K562 (cell line): ENCODE data around the gene SOHLH2. TPM values are rescaled to one million over a fixed set of nuclear protein-coding genes. Genes with fewer than 3 reads are reported as not detected.

Source experiments
- ATAC-seq: fragments of 200-7000 bp; cut with Tn5 transposase; 3 replicates; pipeline ENCODE4 v1.9.1; 2020; ENCODE audit warnings: moderate library complexity
- BruUV-seq: library from RNA; stranded (reverse); fragments of 400-500 nt; replicated peaks from 2 replicates; lab custom pipeline; 2021; lab: Mats Ljungman, UMichigan
- CTCF ChIA-PET: fragments of 300-600 bp; formaldehyde crosslinking; extraction: SDS; loops from one replicate; lab custom pipeline; 2021; ENCODE audit warnings: low intra/inter-chr PET ratio; lab: Yijun Ruan, JAX
- POLR2A ChIA-PET: fragments of 300-600, 350-650 bp; sonication (Branson Sonifier 250); formaldehyde crosslinking; extraction: SDS; loops from one replicate; lab custom pipeline; 2021; ENCODE audit warnings: antibody characterized with exemption, inconsistent platforms; lab: Yijun Ruan, JAX
- DNase-seq, 4 experiments: peaks; one replicate each; pipeline versions ENCODE4 v3.0.0 to v3.0.0-alpha.2; 2011 to 2018; ENCODE audit warnings: low spot score in 3 of 4, mixed read lengths in 3 of 4; ENCODE audit errors: extremely low read depth in 1 of 4
- FAIRE-seq: peaks from 2 replicates; lab custom pipeline; 2011; peaks lifted over from hg19 to GRCh38; lab: Jason Lieb, UNC
- H2AFZ ChIP-seq: 2 replicates; pipeline ENCODE4 v1.6.0; 2011; ENCODE audit warnings: low read depth, low read length, control low read depth, inconsistent platforms
- H3K27ac ChIP-seq: fragments of 200-600 bp; 3 replicates; pipeline ENCODE4 v1.8.0; 2011; ENCODE audit warnings: low read depth, mild to moderate bottlenecking, control low read depth, inconsistent platforms, low read length, moderate library complexity, mixed read lengths; ENCODE audit errors: extremely low read depth
- H3K27me3 ChIP-seq, 2 experiments: fragments of 300-600 bp in 1 of 2; 2 replicates in 1 of 2; 3 replicates in 1 of 2; pipeline versions ENCODE4 v1.6.0 to v1.8.0; 2011; ENCODE audit warnings: inconsistent platforms in 2 of 2, low read length in 2 of 2, mild to moderate bottlenecking in 1 of 2, mixed read lengths in 1 of 2, moderate library complexity in 1 of 2; ENCODE audit not compliant: control insufficient read depth in 2 of 2, insufficient read depth in 2 of 2
- H3K36me3 ChIP-seq: fragments of 300-600 bp; 3 replicates; pipeline ENCODE4 v1.8.0; 2011; ENCODE audit warnings: mild to moderate bottlenecking, low read length, inconsistent platforms; ENCODE audit not compliant: control insufficient read depth, insufficient read depth
- H3K4me1 ChIP-seq, 2 experiments: fragments of 200-600 bp in 1 of 2; replicated peaks in 1 of 2; 2 replicates in 1 of 2; 3 replicates in 1 of 2; pipeline versions ENCODE4 v1.5.1 to v1.8.0; 2011; ENCODE audit warnings: inconsistent platforms in 2 of 2, low read length in 2 of 2, mild to moderate bottlenecking in 1 of 2, mixed read lengths in 1 of 2, moderate library complexity in 1 of 2; ENCODE audit not compliant: control insufficient read depth in 2 of 2, insufficient read depth in 2 of 2
- H3K4me2 ChIP-seq: 2 replicates; pipeline ENCODE4 v1.6.1; 2011; ENCODE audit warnings: low read length, control low read depth, inconsistent platforms, mixed read lengths; ENCODE audit not compliant: insufficient read depth
- H3K4me3 ChIP-seq: fragments of 200-600 bp; sonication (generic), shearing (Covaris generic); 2 replicates; pipeline ENCODE4 v1.5.1; 2016; ENCODE audit warnings: control low read depth, inconsistent platforms
- H3K79me2 ChIP-seq: fragments of 200-600 bp; 3 replicates; pipeline ENCODE4 v1.8.0; 2011; ENCODE audit warnings: low read length, inconsistent platforms; ENCODE audit not compliant: control insufficient read depth, insufficient read depth
- H3K9ac ChIP-seq, 2 experiments: 2 replicates each; pipeline versions ENCODE4 v1.6.0 to v1.6.1; 2011; ENCODE audit warnings: low read depth in 2 of 2, low read length in 2 of 2, control low read depth in 1 of 2, inconsistent platforms in 1 of 2, mild to moderate bottlenecking in 1 of 2, mixed read lengths in 1 of 2; ENCODE audit not compliant: insufficient read depth in 1 of 2
- H3K9me1 ChIP-seq: one replicate; pipeline ENCODE4 v1.6.0; 2011; ENCODE audit warnings: inconsistent platforms, mild to moderate bottlenecking, low read length, moderate library complexity; ENCODE audit not compliant: control insufficient read depth, insufficient read depth
- H3K9me3 ChIP-seq: replicated peaks from 2 replicates; pipeline ENCODE4 v1.5.1; 2011; ENCODE audit warnings: low read depth, low read length, inconsistent platforms; ENCODE audit not compliant: control insufficient read depth, insufficient read depth
- H4K20me1 ChIP-seq: replicated peaks from 2 replicates; pipeline ENCODE4 v1.6.1; 2011; ENCODE audit warnings: low read length, inconsistent platforms, mixed read lengths; ENCODE audit not compliant: control insufficient read depth, insufficient read depth
- ARHGAP35 ChIP-seq: fragments of 450-650 bp; IDR thresholded peaks from 2 replicates; pipeline ENCODE4 v1.6.1; 2018; ENCODE audit not compliant: partially characterized antibody
- EZH2 ChIP-seq: IDR thresholded peaks from 2 replicates; pipeline ENCODE4 v1.6.1; 2012; ENCODE audit warnings: low read depth, mild to moderate bottlenecking, inconsistent platforms, low read length, borderline replicate concordance
- OTX1 ChIP-seq: fragments of 450-650 bp; formaldehyde crosslinking; IDR thresholded peaks from 2 replicates; pipeline ENCODE4 v1.4.0; 2022; ENCODE audit warnings: mild to moderate bottlenecking
- TBP ChIP-seq: optimal IDR thresholded peaks from 2 replicates; pipeline ENCODE3; 2011; ENCODE audit warnings: low read depth, low read length, improper control_type of control experiment
- WGBS: fragments of 100-300 bp; shearing (Covaris generic); methylation state at CpG from one replicate; pipeline ENCODE4 v1.1.6; 2016; ENCODE audit warnings: low coverage, mixed read lengths; ENCODE audit not compliant: insufficient coverage; ENCODE audit errors: missing lambda C conversion rate; 5-methylcytosine and 5-hydroxymethylcytosine counted together
- in situ Hi-C: fragments of 300-500 bp; cut with MboI; formaldehyde crosslinking; loops from 4 replicates; pipeline ENCODE4 v1.15.0; 2018; ENCODE audit warnings: inconsistent platforms, mixed read lengths
- intact Hi-C: fragments of 100-400 bp; cut with micrococcal nuclease; formaldehyde crosslinking; loops from 2 replicates; pipeline ENCODE4 v1.14.2; 2022
- polyA plus RNA-seq, 8 experiments: library from polyadenylated mRNA; depleted of rRNA in 4 of 8; stranded (reverse) in 5 of 8; unstranded in 3 of 8; fragments of >200 nt; fragmentation: Nextera tagmentation in 2 of 8; fragmentation: Illumina TruSeq in 1 of 8; extraction: Ambion mirVana in 2 of 8; extraction: Trizol in 1 of 8; gene quantifications; 2 replicates each; pipeline versions ENCODE4 v1.2.1 to v1.2.3, GENCODE V29; 2011 to 2014; ENCODE audit warnings: inconsistent platforms in 1 of 8, missing spikeins in 1 of 8
- total RNA-seq, 7 experiments: library from RNA; depleted of rRNA in 6 of 7; stranded (reverse); fragments of >200 nt in 6 of 7; fragmentation: Illumina TruSeq in 2 of 7; extraction: Trizol in 2 of 7; gene quantifications; 2 replicates each; pipeline versions ENCODE4 v1.2.1 to v1.2.3, GENCODE V29; 2011 to 2021; ENCODE audit warnings: low replicate concordance in 1 of 7
- TF ChIP-seq, protein P1 (sequence below): sonication (generic); formaldehyde crosslinking; IDR thresholded peaks from 2 replicates; pipeline ENCODE4 v1.8.0; 2023; ENCODE audit warnings: missing genetic modification reagents, mild to moderate bottlenecking, borderline replicate concordance
- TF ChIP-seq, protein P2 (sequence below): fragments of 450-650 bp; IDR thresholded peaks from 2 replicates; pipeline ENCODE4 v1.6.1; 2014; ENCODE audit warnings: low read depth, mild to moderate bottlenecking, moderate library complexity, borderline replicate concordance
- TF ChIP-seq, protein P3 (sequence below): IDR thresholded peaks from 2 replicates; pipeline ENCODE4 v1.6.1; 2012; ENCODE audit warnings: low read depth, low read length, improper control_type of control experiment, borderline replicate concordance
- TF ChIP-seq, protein P4 (sequence below): sonication (generic); formaldehyde crosslinking; IDR thresholded peaks from 2 replicates; pipeline ENCODE4 v1.8.0; 2022; ENCODE audit warnings: missing genetic modification reagents, mild to moderate bottlenecking, borderline replicate concordance

SOHLH2 gene
- total and polyA plus RNA-seq, 9 of the 15 experiments (the other 6 are each of a cell fraction or from before 2014, with no cell fraction given) = 10.3 to 26.7 (median 17.0) TPM

DNA sequence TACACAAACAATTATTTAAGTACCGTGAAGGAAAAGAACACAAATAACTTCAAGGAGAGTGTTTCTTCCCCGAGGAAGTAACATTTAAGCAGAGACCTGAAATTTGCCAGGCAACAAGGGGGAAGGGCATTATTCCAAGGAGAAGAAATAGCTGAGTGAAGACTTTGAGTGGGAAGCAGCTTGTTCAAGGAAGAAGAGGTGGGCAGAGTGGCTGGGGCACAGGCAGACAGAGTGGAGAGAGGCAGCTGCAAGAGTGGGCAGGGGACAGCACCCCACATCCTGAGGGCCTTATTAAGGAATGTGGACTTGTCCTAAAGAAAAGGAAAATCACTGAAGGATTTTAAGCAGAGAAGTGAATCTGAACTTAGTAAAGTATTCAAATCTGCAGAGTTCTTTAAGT lies 78.5 kb downstream of the SOHLH2 start:
- ATAC-seq (no peak), DNase-seq (no peak), FAIRE-seq (no peak)
- BruUV-seq = no TSS peak
- 0% methylated on average over 2 of the region's 2 CpGs for WGBS
- Histone ChIP-seq H4K20me1 (no peaks in the 10 kb centered on the region; the same call in 1 of the 2 replicates), H3K9me3 (no peaks in the 10 kb centered on the region), H3K79me2 (no peaks in the 10 kb centered on the region), H3K4me3 (no peak overlapping the region), H2AFZ (no peak overlapping the region), H3K9ac (no peak overlapping the region), H3K4me1 (no peaks in the 10 kb centered on the region), H3K27ac (no peak overlapping the region), H3K4me2 (no peak overlapping the region), H3K27me3 (peaks cover 2 to 9% of the 10 kb centered on the region in 2 experiments; a peak in 2 of 5 replicates), H3K9me1 (no peaks in the 10 kb centered on the region), H3K36me3 (no peaks in the 10 kb centered on the region)
- CTCF ChIA-PET = no interaction called here
- intact Hi-C loops = no loop called here
- POLR2A ChIA-PET = no interaction called here
- in situ Hi-C loops = no loop called here
- TF ChIP-seq, protein P1, sequence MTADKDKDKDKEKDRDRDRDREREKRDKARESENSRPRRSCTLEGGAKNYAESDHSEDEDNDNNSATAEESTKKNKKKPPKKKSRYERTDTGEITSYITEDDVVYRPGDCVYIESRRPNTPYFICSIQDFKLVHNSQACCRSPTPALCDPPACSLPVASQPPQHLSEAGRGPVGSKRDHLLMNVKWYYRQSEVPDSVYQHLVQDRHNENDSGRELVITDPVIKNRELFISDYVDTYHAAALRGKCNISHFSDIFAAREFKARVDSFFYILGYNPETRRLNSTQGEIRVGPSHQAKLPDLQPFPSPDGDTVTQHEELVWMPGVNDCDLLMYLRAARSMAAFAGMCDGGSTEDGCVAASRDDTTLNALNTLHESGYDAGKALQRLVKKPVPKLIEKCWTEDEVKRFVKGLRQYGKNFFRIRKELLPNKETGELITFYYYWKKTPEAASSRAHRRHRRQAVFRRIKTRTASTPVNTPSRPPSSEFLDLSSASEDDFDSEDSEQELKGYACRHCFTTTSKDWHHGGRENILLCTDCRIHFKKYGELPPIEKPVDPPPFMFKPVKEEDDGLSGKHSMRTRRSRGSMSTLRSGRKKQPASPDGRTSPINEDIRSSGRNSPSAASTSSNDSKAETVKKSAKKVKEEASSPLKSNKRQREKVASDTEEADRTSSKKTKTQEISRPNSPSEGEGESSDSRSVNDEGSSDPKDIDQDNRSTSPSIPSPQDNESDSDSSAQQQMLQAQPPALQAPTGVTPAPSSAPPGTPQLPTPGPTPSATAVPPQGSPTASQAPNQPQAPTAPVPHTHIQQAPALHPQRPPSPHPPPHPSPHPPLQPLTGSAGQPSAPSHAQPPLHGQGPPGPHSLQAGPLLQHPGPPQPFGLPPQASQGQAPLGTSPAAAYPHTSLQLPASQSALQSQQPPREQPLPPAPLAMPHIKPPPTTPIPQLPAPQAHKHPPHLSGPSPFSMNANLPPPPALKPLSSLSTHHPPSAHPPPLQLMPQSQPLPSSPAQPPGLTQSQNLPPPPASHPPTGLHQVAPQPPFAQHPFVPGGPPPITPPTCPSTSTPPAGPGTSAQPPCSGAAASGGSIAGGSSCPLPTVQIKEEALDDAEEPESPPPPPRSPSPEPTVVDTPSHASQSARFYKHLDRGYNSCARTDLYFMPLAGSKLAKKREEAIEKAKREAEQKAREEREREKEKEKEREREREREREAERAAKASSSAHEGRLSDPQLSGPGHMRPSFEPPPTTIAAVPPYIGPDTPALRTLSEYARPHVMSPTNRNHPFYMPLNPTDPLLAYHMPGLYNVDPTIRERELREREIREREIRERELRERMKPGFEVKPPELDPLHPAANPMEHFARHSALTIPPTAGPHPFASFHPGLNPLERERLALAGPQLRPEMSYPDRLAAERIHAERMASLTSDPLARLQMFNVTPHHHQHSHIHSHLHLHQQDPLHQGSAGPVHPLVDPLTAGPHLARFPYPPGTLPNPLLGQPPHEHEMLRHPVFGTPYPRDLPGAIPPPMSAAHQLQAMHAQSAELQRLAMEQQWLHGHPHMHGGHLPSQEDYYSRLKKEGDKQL = no peak
- TF ChIP-seq EZH2 (no peak), ARHGAP35 (no peak), OTX1 (CRISPR knock-in tag) (no peak), TBP (no peak)
- TF ChIP-seq, protein P2, sequence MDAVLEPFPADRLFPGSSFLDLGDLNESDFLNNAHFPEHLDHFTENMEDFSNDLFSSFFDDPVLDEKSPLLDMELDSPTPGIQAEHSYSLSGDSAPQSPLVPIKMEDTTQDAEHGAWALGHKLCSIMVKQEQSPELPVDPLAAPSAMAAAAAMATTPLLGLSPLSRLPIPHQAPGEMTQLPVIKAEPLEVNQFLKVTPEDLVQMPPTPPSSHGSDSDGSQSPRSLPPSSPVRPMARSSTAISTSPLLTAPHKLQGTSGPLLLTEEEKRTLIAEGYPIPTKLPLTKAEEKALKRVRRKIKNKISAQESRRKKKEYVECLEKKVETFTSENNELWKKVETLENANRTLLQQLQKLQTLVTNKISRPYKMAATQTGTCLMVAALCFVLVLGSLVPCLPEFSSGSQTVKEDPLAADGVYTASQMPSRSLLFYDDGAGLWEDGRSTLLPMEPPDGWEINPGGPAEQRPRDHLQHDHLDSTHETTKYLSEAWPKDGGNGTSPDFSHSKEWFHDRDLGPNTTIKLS = no peak
- TF ChIP-seq, protein P3, sequence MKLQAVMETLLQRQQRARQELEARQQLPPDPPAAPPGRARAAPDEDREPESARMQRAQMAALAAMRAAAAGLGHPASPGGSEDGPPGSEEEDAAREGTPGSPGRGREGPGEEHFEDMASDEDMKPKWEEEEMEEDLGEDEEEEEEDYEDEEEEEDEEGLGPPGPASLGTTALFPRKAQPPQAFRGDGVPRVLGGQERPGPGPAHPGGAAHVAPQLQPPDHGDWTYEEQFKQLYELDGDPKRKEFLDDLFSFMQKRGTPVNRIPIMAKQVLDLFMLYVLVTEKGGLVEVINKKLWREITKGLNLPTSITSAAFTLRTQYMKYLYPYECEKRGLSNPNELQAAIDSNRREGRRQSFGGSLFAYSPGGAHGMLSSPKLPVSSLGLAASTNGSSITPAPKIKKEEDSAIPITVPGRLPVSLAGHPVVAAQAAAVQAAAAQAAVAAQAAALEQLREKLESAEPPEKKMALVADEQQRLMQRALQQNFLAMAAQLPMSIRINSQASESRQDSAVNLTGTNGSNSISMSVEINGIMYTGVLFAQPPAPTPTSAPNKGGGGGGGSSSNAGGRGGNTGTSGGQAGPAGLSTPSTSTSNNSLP = no peak
- TF ChIP-seq, protein P4, sequence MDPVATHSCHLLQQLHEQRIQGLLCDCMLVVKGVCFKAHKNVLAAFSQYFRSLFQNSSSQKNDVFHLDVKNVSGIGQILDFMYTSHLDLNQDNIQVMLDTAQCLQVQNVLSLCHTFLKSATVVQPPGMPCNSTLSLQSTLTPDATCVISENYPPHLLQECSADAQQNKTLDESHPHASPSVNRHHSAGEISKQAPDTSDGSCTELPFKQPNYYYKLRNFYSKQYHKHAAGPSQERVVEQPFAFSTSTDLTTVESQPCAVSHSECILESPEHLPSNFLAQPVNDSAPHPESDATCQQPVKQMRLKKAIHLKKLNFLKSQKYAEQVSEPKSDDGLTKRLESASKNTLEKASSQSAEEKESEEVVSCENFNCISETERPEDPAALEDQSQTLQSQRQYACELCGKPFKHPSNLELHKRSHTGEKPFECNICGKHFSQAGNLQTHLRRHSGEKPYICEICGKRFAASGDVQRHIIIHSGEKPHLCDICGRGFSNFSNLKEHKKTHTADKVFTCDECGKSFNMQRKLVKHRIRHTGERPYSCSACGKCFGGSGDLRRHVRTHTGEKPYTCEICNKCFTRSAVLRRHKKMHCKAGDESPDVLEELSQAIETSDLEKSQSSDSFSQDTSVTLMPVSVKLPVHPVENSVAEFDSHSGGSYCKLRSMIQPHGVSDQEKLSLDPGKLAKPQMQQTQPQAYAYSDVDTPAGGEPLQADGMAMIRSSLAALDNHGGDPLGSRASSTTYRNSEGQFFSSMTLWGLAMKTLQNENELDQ (CRISPR knock-in tag) = no peak
- TF ChIP-seq, all 486 proteins: peak for 0
